ENCODE results near the gene TBC1D16.

DNA sequence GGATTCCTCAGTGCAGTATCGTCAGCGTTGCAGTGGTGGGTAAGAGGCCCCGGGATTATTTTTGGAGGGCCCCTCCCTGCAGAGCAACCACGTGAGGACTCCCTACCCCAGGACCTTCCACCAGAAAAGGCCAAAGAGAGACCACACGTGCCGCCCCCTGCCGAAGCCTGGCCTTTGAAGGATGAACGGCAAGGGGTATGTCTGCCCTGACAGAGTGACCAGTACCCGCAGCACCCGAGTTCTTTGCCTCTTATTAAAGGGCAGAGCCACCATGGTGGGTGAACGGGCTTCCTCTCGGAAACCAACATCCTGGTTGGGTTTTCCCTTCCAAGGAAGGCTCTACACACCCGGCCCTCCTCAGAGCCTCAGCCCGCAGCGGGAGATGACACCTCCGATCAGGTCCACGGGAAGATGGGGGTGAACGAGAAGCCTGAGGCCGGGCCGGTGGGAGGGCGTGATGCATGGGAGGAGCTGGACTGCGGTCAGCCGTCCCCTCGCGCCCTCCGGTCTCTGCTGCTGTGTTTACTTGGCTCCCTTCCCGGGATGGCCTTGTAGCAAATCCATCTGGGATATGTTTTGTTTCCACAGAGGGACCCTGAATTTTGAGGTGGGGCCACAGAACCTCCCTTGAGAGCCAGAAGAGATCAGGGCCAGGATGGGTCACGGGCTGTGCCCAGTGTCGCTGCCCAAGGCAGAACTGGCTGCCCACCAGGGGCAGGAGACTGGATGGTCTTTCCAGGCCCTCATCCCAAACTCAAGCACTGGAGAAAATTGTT is 49.1 kb downstream of the TBC1D16 start:
- no peak for TF ChIP-seq EZH2phosphoT487 (IDR thresholded peaks at IDR 0.05; ENCODE audit: insufficient read depth, low read depth)
- TF ChIP-seq EZH2 (IDR thresholded peaks at IDR 0.05; ENCODE audit: insufficient read depth, poor library complexity, severe bottlenecking) = no peak

Data from GM23248 (cell line).